ENCODE results near the gene NPPA. TPM values are rescaled to one million over a fixed set of nuclear protein-coding genes. Genes with fewer than 3 reads are reported as not detected.

Gene NPPA
- total and polyA plus RNA-seq, 9 of the 15 experiments (the other 6 are each of a cell fraction or from before 2014, with no cell fraction given), result not detected

GRCh38 chr1:11804666-11805421 is 42.7 kb downstream of the NPPA start:
- intact Hi-C loops (cut with micrococcal nuclease), result loop anchor here (2.0 to 5.0 kb wide), 2 partner anchors 104 to 177 kb away; partner anchors contain the start of gene MFN2
- CTCF ChIA-PET (ENCODE audit: low intra/inter-chr PET ratio), result no interaction called here
- H3K9me1 ChIP-seq (ENCODE audit: control insufficient read depth, insufficient read depth, low read length), result no peaks in the 10 kb centered on the region
- whole genome bisulfite sequencing (ENCODE audit: insufficient coverage, low coverage, missing lambda C conversion rate), result 1% methylated on average over 16 of the region's 17 CpGs
- H3K27me3 ChIP-seq (ENCODE audit: control insufficient read depth in 2 of 2, insufficient read depth in 2 of 2, low read length in 2 of 2), result no peaks in the 10 kb centered on the region
- peak overlapping the region; percentile 81 for H3K4me3 ChIP-seq
- peak overlapping the region; percentile 99 for H3K4me2 ChIP-seq (ENCODE audit: insufficient read depth, low read length)
- FAIRE-seq (peak; percentile 69), DNase-seq (ENCODE audit: extremely low read depth in 1 of 4, low spot score in 3 of 4) (peak; percentile 53 to 95 (median 66)), ATAC-seq (peak; percentile 12)
- POLR2A ChIA-PET, result interaction anchor here (0.5 to 4.9 kb wide), 4 partner anchors 14 to 211 kb away, joined by 3 to 80 read pairs (median 43); no protein-coding TSS in a partner anchor
- peak overlapping the region; percentile 98 for H3K27ac ChIP-seq (ENCODE audit: extremely low read depth, low read depth, low read length)
- BruUV-seq (replicated peaks), result no TSS peak
- in situ Hi-C loops (cut with MboI), result no loop called here
- H2AFZ ChIP-seq (ENCODE audit: low read depth, low read length), result no peak overlapping the region
- H3K36me3 ChIP-seq (ENCODE audit: control insufficient read depth, insufficient read depth, low read length), result peaks cover 51% of the 10 kb centered on the region
- peak overlapping the region; percentile 97 for H3K9ac ChIP-seq (ENCODE audit: insufficient read depth in 1 of 2, low read depth in 2 of 2, low read length in 2 of 2)
- peaks cover 90% of the 10 kb centered on the region for H3K79me2 ChIP-seq (ENCODE audit: control insufficient read depth, insufficient read depth, low read length)
- H3K4me1 ChIP-seq (replicated peaks in 1 of 2; ENCODE audit: control insufficient read depth in 2 of 2, insufficient read depth in 2 of 2, low read length in 2 of 2), result peaks cover 43 to 49% of the 10 kb centered on the region in 2 experiments
- H3K9me3 ChIP-seq (replicated peaks; ENCODE audit: control insufficient read depth, insufficient read depth, low read depth, low read length), result no peaks in the 10 kb centered on the region
- H4K20me1 ChIP-seq (replicated peaks; ENCODE audit: control insufficient read depth, insufficient read depth, low read length), result 0 out of 2 replicates have a peak, but pooled peaks cover 5% of the 10 kb centered on the region
- TF ChIP-seq ZNF277 (CRISPR knock-in tag; IDR thresholded peaks at IDR 0.05; ENCODE audit: borderline replicate concordance), result no peak
- 0 out of 2 replicates have a peak, but pooled peaks have one; percentile 41 for TF ChIP-seq RFX7 (CRISPR knock-in tag; IDR thresholded peaks at IDR 0.05)
- peak; percentile 13; the same call in 1 of the 2 replicates for TF ChIP-seq FOXP4 (CRISPR knock-in tag; IDR thresholded peaks at IDR 0.05; ENCODE audit: borderline replicate concordance)
- peak; percentile 55 for TF ChIP-seq TAF1 (IDR thresholded peaks at IDR 0.05; ENCODE audit: control insufficient read depth, extremely low read depth, insufficient read depth, low read length, severe bottlenecking)
- TF ChIP-seq ZNF175 (CRISPR knock-in tag; IDR thresholded peaks at IDR 0.05; ENCODE audit: low read depth), result peak; percentile 2; the same call in 1 of the 2 replicates
- peak; percentile 6; the same call in 1 of the 2 replicates for TF ChIP-seq HSF4 (CRISPR knock-in tag; IDR thresholded peaks at IDR 0.05; ENCODE audit: borderline replicate concordance)
- TF ChIP-seq RCOR1 (IDR thresholded peaks at IDR 0.05; ENCODE audit: borderline replicate concordance in 1 of 2, low read depth in 2 of 2, low read length in 2 of 2), result peak in 1 of 2 experiments; percentile 33; a peak in 2 of 4 replicates
- TF ChIP-seq SMARCA5 (IDR thresholded peaks at IDR 0.05), result peak; percentile 60; the same call in 1 of the 2 replicates
- TF ChIP-seq PRMT5 (CRISPR knock-in tag; IDR thresholded peaks at IDR 0.05), result no peak
- TF ChIP-seq SMAD1 (IDR thresholded peaks at IDR 0.05; ENCODE audit: low read depth, low read length, partially characterized antibody), result peak; percentile 17
- 0 out of 2 replicates have a peak, but pooled peaks have one; percentile 26 for TF ChIP-seq ZNF609 (CRISPR knock-in tag; IDR thresholded peaks at IDR 0.05; ENCODE audit: borderline replicate concordance)

Data from K562 (cell line).